Bronchial epithelial cell (primary cell): Measurements from ENCODE around the gene DNAJC6. TPM values are rescaled to one million over a fixed set of nuclear protein-coding genes. Genes with fewer than 3 reads are reported as not detected.

ENCODE experiments used
- DNase-seq: peaks from one replicate; pipeline ENCODE4 v3.0.0-alpha.2; 2010; ENCODE audit warnings: low read depth
- FAIRE-seq: peaks from 2 replicates; lab custom pipeline; 2011; peaks lifted over from hg19 to GRCh38; lab: Jason Lieb, UNC
- H3K27me3 ChIP-seq: 2 replicates; pipeline ENCODE4 v1.5.1; 2011; ENCODE audit warnings: low read length; ENCODE audit not compliant: control insufficient read depth, insufficient read depth
- H3K36me3 ChIP-seq: 2 replicates; pipeline ENCODE4 v1.5.1; 2011; ENCODE audit warnings: low read length; ENCODE audit not compliant: control insufficient read depth, insufficient read depth
- H3K4me3 ChIP-seq: 2 replicates; pipeline ENCODE4 v1.5.1; 2011; ENCODE audit warnings: mild to moderate bottlenecking, low read depth, low read length, control low read depth
- CTCF ChIP-seq: IDR thresholded peaks from 2 replicates; pipeline ENCODE4 v1.5.1; 2011; ENCODE audit warnings: mild to moderate bottlenecking, moderate library complexity, low read length, control low read depth, inconsistent platforms; ENCODE audit not compliant: insufficient read depth, severe bottlenecking
- total RNA-seq: library from RNA; depleted of rRNA; stranded (reverse); fragments of >200 nt; gene quantifications from 2 replicates; pipeline ENCODE4 v1.2.1, GENCODE V29; 2014

The DNAJC6 gene
- total RNA-seq, 1 donor from 2014 or later: 2.1 TPM

GRCh38 chr1:65393347-65393746 is 84.0 kb downstream of the DNAJC6 start:
- Histone ChIP-seq H3K4me3 (no peak overlapping the region), H3K27me3 (no peaks in the 10 kb centered on the region), H3K36me3 (no peaks in the 10 kb centered on the region)
- DNase-seq: peak; percentile 80
- no peak for TF ChIP-seq CTCF
- FAIRE-seq: no peak

- Histone ChIP-seq H3K36me3 (no peaks in the 10 kb centered on the region), H3K4me3 (no peak overlapping the region), H3K27me3 (no peaks in the 10 kb centered on the region)
- TF ChIP-seq CTCF: no peak
- DNase-seq: no peak
- no peak for FAIRE-seq
Observed at GRCh38 chr1:65393928-65394327, 84.6 kb downstream of the DNAJC6 start.

- TF ChIP-seq CTCF: no peak
- H3K4me3 ChIP-seq: no peak overlapping the region
- no peaks in the 10 kb centered on the region for H3K36me3 ChIP-seq
- H3K27me3 ChIP-seq: no peaks in the 10 kb centered on the region
- DNase-seq: peak; percentile 69
- FAIRE-seq: peak; percentile 13
Observed at GRCh38 chr1:65395887-65396612, 86.7 kb downstream of the DNAJC6 start.

GRCh38 chr1:65398083-65398482 is 88.7 kb downstream of the DNAJC6 start:
- no peak overlapping the region for H3K4me3 ChIP-seq
- no peaks in the 10 kb centered on the region for H3K27me3 ChIP-seq
- DNase-seq (peak; percentile 35), FAIRE-seq (no peak)
- H3K36me3 ChIP-seq: no peaks in the 10 kb centered on the region
- TF ChIP-seq CTCF: no peak

GRCh38 chr1:65399003-65399402 is 89.7 kb downstream of the DNAJC6 start:
- no peak for TF ChIP-seq CTCF
- FAIRE-seq (no peak), DNase-seq (no peak)

DNA sequence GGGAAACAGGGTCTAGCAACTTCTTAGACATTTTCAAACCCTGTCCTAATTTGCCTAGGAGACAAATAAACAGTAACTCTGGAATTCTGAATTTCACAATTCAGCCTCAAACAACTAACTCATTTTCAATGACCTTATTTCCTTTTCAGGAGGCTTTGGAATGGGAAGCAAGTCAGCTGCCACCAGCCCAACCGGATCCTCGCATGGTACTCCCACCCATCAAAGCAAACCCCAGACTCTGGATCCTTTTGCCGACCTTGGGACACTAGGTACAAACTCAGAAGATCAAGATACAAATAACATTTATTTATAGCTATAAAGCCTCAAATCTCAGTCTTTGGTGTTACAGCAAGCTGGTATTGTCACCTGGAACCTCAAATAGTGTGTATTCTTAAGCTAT is 92.3 kb downstream of the DNAJC6 start:
- Histone ChIP-seq H3K4me3 (no peak overlapping the region), H3K27me3 (no peaks in the 10 kb centered on the region), H3K36me3 (no peaks in the 10 kb centered on the region)
- FAIRE-seq: no peak
- TF ChIP-seq CTCF: no peak
- DNase-seq: no peak

More at GRCh38 chr1:65399003-65399402, 89.7 kb downstream of the DNAJC6 start:
- Histone ChIP-seq H3K4me3 (no peak overlapping the region), H3K36me3 (no peaks in the 10 kb centered on the region), H3K27me3 (no peaks in the 10 kb centered on the region)
